Islet precursor cell (in vitro differentiated cells): ENCODE data around the gene UPF3A.
"Not testable (repeated sequence)": the region's sequence is repeated elsewhere in the genome, so short reads cannot be mapped to it uniquely, and the experiment has no call there.

ENCODE experiments used
- DNase-seq: peaks from one replicate; pipeline ENCODE4 v3.0.0-alpha.2; 2018

The UPF3A gene

DNA sequence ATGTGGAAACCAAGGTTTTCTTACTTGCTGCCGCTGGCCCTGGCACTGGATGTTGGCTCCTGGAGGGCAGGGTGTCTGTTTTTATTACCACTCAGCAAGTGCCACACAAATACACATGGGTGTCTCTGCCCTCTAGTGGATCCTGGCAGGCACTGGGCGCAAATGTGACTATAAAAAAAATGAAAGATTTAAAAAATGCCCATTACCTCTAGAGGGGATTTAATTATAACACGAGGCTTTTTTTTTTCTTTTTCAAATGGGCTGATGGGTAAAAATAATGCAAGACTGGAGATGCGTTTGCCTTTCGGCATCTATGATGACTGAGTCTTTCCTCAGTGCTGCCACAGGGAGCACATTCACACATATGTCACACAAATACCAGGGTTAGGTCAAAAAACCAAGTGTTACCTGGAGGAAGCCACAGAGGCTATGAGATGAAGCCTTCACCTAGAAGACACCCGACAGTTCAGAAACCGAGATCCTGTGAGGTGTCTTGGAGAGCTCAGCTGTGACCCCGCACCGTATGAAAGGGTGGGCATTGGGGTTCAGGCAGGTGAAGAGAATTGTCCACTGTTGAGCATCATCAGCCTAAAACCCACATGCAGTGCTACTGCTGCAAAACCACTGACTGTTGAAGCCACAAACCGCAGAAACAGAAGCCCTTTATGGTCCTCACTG, 58.6 kb downstream of the UPF3A start:
- no peak for DNase-seq

DNA sequence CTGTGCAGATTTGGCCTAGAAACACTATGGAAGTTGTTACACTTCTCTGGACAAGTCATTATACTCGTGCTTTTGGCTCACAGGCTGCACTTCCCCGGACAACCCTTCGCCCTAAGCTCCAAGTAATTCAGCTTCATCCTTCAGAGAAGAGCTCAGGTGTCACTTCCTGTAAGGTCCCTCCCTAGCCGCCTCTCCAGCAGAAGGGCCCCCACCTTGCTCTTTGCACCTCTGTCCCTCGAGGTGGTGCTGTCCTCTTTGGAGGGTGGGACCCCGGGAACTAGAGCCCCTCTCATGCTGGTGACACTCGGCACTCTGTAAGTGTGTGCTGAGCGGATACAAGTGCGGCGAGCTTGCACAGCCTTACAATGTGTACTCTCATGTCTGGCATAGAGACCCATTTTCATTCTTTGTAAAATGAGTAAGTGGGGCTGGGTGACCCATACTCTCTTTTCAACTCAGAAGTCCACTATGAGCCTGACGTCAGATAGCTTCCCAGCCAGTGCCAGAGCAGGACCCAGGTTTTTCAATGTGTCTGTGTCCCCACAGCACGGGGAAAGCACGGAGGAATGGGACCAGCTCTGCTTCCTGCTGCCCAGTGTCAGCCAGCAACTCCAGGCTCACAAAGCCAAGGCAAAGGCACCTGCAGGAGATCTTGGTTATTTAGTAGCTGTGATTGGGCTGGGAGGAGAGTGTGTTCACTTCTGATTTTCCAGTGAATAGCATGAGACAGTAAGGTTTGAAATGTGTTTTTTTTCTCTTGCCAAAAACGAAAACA, 59.8 kb downstream of the UPF3A start:
- DNase-seq, result no peak

DNA sequence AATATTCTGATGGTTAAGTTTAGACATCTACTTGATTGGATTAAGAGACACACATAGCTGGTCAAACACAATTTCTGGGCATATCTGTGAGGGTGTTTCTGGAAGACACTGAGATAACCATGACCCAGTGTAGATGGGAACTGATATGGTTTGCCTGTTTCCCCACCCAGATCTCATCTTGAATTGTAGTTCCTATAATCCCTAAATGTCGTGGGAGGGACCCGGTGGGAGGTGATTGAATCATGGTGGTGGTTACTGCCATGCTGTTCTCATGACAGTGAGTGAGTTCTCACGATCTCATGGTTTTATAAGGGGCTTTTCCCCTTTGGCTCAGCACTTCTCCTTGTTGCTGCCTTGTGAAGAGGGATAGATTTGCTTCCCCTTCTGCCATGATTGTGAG, 65.9 kb downstream of the UPF3A start:
- not testable (repeated sequence) for DNase-seq

DNA sequence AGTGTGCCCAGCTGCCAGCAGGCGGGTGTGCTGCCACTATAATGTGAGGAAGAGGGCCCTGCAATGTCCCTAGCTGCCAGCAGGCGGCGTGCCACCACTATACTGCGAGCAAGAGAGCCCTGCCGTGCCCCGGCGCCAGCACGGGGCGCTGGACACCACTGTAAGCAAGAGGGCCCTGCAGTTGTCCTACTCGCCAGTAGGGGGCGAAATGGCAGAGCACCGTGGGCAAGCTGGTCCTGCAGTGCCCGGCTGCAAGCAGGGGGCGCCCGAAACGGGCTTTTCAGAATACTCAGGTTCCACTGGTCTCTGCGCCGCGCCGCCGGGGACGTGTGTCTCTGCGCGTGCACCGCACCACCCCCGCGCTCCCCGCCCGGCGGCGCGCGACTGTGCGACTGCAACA, 71.4 kb downstream of the UPF3A start:
- DNase-seq, result not testable (repeated sequence)

DNA sequence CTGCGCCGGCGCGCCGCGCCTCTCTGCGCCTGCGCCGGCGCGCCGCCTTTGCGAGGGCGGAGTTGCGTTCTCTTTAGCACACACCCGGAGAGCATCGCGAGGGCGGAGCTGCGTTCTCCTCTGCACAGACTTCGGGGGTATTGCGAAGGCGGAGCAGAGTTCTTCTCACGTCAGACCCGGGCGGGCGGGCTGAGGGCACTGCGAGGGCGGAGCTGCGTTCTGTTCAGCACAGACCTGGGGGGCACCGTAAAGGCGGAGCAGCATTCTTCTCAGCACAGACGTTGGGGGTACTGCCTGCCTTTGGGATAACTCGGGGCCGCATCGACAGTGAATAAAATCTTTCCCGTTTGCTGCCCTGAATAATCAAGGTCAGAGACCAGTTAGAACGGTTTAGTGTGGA, 72.0 kb downstream of the UPF3A start:
- DNase-seq, result not testable (repeated sequence)
